ENCODE data around the gene CRISPLD2.

Gene CRISPLD2

DNA sequence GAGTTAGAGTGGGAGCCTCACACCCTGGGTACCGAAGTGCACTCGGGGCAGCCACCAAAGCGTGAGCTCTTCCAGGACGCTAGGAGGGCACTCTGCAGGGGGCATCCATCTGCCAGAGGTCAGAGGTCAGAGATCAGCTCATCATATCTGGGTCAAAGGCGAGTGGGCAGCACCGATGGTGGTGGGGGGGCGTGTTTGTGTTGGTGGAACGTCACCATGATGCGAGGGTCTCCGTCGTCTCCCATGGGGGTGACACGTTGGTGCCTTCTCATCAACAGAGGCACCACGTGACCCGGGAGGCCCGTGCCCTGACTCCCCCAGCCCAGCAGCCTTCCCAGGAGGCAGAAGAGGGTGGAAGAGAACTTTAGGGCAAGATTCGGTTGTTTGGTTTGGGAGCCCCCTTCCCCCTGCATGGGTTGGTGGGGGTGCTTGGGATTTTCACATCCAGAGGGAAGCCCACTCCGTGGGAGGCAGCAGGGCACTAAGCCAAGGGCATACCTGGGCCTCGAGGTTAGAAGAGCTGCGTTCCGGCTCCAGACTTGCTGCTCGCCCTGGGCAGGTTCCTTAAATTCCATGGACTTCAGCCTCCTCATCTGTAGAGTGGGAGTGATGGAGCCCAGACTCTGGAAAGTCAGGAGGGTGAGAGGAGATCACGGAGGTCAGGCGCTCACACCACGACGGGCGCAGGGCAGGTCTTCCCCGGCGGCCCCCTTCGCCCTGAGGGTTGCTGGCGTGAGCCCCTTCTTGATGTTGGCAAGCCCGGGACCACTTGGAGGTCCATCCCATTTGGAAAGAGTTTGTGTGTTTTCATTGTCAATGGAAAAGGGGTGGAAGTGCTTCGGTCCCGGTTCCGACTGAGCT, 14.0 kb downstream of the CRISPLD2 start:
- TF ChIP-seq ZNF792 (tag by site-specific recombination; IDR thresholded peaks at IDR 0.05) (no peak), TSHZ1 (tag by site-specific recombination; IDR thresholded peaks at IDR 0.05; ENCODE audit: borderline replicate concordance) (no peak), ZNF391 (tag by site-specific recombination; IDR thresholded peaks at IDR 0.05; ENCODE audit: borderline replicate concordance, low read depth) (no peak), ZNF350 (tag by site-specific recombination; IDR thresholded peaks at IDR 0.05) (no peak), ZNF629 (tag by site-specific recombination; IDR thresholded peaks at IDR 0.05) (no peak), ZBTB48 (tag by site-specific recombination; IDR thresholded peaks at IDR 0.05) (no peak), KLF7 (tag by site-specific recombination; IDR thresholded peaks at IDR 0.05; ENCODE audit: borderline replicate concordance) (no peak)
- TF ChIP-seq, protein P1, sequence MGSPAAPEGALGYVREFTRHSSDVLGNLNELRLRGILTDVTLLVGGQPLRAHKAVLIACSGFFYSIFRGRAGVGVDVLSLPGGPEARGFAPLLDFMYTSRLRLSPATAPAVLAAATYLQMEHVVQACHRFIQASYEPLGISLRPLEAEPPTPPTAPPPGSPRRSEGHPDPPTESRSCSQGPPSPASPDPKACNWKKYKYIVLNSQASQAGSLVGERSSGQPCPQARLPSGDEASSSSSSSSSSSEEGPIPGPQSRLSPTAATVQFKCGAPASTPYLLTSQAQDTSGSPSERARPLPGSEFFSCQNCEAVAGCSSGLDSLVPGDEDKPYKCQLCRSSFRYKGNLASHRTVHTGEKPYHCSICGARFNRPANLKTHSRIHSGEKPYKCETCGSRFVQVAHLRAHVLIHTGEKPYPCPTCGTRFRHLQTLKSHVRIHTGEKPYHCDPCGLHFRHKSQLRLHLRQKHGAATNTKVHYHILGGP (tag by site-specific recombination; IDR thresholded peaks at IDR 0.05), result no peak
- TF ChIP-seq, protein P2, sequence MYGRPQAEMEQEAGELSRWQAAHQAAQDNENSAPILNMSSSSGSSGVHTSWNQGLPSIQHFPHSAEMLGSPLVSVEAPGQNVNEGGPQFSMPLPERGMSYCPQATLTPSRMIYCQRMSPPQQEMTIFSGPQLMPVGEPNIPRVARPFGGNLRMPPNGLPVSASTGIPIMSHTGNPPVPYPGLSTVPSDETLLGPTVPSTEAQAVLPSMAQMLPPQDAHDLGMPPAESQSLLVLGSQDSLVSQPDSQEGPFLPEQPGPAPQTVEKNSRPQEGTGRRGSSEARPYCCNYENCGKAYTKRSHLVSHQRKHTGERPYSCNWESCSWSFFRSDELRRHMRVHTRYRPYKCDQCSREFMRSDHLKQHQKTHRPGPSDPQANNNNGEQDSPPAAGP (tag by site-specific recombination; IDR thresholded peaks at IDR 0.05), result no peak
- Histone ChIP-seq H3K36me3 (ENCODE audit: control insufficient read depth in 2 of 2, insufficient read depth in 1 of 2, low read length in 2 of 2) (no peaks in the 10 kb centered on the region), H3K9me3 (ENCODE audit: control insufficient read depth, insufficient read depth, low read depth, low read length) (no peaks in the 10 kb centered on the region), H3K4me3 (ENCODE audit: low read depth, low read length) (no peak overlapping the region), H3K27ac (ENCODE audit: extremely low read depth, low read depth, low read length) (no peak overlapping the region), H3K4me1 (ENCODE audit: control insufficient read depth, insufficient read depth, low read length) (no peaks in the 10 kb centered on the region)
- ChIA-PET CTCF (interaction anchor here (0.6 kb wide), 1 partner anchor 96 kb away, joined by 3 read pairs; no protein-coding TSS in a partner anchor), POLR2A (no interaction called here)

GRCh38 chr16:84834403-84834772, 14.6 kb downstream of the CRISPLD2 start:
- CTCF ChIA-PET, result interaction anchor here (0.6 kb wide), 1 partner anchor 96 kb away, joined by 3 read pairs; no protein-coding TSS in a partner anchor
- H3K36me3 ChIP-seq (ENCODE audit: control insufficient read depth in 2 of 2, insufficient read depth in 1 of 2, low read length in 2 of 2), result no peaks in the 10 kb centered on the region
- POLR2A ChIA-PET, result no interaction called here
- TF ChIP-seq ZNF211 (tag by site-specific recombination; IDR thresholded peaks at IDR 0.05; ENCODE audit: low read depth), result no peak
- no peak for TF ChIP-seq ZNF132 (tag by site-specific recombination; IDR thresholded peaks at IDR 0.05; ENCODE audit: borderline replicate concordance)
- TF ChIP-seq ZNF670 (tag by site-specific recombination; IDR thresholded peaks at IDR 0.05; ENCODE audit: low read depth), result no peak
- TF ChIP-seq, protein P3, sequence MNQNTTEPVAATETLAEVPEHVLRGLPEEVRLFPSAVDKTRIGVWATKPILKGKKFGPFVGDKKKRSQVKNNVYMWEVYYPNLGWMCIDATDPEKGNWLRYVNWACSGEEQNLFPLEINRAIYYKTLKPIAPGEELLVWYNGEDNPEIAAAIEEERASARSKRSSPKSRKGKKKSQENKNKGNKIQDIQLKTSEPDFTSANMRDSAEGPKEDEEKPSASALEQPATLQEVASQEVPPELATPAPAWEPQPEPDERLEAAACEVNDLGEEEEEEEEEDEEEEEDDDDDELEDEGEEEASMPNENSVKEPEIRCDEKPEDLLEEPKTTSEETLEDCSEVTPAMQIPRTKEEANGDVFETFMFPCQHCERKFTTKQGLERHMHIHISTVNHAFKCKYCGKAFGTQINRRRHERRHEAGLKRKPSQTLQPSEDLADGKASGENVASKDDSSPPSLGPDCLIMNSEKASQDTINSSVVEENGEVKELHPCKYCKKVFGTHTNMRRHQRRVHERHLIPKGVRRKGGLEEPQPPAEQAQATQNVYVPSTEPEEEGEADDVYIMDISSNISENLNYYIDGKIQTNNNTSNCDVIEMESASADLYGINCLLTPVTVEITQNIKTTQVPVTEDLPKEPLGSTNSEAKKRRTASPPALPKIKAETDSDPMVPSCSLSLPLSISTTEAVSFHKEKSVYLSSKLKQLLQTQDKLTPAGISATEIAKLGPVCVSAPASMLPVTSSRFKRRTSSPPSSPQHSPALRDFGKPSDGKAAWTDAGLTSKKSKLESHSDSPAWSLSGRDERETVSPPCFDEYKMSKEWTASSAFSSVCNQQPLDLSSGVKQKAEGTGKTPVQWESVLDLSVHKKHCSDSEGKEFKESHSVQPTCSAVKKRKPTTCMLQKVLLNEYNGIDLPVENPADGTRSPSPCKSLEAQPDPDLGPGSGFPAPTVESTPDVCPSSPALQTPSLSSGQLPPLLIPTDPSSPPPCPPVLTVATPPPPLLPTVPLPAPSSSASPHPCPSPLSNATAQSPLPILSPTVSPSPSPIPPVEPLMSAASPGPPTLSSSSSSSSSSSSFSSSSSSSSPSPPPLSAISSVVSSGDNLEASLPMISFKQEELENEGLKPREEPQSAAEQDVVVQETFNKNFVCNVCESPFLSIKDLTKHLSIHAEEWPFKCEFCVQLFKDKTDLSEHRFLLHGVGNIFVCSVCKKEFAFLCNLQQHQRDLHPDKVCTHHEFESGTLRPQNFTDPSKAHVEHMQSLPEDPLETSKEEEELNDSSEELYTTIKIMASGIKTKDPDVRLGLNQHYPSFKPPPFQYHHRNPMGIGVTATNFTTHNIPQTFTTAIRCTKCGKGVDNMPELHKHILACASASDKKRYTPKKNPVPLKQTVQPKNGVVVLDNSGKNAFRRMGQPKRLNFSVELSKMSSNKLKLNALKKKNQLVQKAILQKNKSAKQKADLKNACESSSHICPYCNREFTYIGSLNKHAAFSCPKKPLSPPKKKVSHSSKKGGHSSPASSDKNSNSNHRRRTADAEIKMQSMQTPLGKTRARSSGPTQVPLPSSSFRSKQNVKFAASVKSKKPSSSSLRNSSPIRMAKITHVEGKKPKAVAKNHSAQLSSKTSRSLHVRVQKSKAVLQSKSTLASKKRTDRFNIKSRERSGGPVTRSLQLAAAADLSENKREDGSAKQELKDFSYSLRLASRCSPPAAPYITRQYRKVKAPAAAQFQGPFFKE (tag by site-specific recombination; IDR thresholded peaks at IDR 0.05; ENCODE audit: borderline replicate concordance), result no peak
- TF ChIP-seq ZNF654 (tag by site-specific recombination; IDR thresholded peaks at IDR 0.05; ENCODE audit: low read depth), result no peak
- TF ChIP-seq, protein P4, sequence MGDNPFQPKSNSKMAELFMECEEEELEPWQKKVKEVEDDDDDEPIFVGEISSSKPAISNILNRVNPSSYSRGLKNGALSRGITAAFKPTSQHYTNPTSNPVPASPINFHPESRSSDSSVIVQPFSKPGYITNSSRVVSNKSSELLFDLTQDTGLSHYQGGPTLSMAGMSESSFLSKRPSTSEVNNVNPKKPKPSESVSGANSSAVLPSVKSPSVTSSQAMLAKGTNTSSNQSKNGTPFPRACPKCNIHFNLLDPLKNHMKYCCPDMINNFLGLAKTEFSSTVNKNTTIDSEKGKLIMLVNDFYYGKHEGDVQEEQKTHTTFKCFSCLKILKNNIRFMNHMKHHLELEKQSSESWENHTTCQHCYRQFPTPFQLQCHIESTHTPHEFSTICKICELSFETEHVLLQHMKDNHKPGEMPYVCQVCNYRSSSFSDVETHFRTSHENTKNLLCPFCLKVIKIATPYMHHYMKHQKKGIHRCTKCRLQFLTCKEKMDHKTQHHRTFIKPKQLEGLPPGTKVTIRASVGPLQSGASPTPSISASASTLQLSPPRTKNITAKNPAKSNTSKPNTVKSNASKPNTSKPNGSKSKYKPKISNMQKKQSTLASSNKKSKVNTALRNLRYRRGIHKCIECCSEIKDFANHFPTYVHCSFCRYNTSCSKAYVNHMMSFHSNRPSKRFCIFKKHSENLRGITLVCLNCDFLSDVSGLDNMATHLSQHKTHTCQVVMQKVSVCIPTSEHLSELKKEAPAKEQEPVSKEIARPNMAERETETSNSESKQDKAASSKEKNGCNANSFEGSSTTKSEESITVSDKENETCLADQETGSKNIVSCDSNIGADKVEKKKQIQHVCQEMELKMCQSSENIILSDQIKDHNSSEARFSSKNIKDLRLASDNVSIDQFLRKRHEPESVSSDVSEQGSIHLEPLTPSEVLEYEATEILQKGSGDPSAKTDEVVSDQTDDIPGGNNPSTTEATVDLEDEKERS (tag by site-specific recombination; IDR thresholded peaks at IDR 0.05), result no peak
- no peaks in the 10 kb centered on the region for H3K9me3 ChIP-seq (ENCODE audit: control insufficient read depth, insufficient read depth, low read depth, low read length)
- H3K4me3 ChIP-seq (ENCODE audit: low read depth, low read length), result no peak overlapping the region
- no peak overlapping the region for H3K27ac ChIP-seq (ENCODE audit: extremely low read depth, low read depth, low read length)
- H3K4me1 ChIP-seq (ENCODE audit: control insufficient read depth, insufficient read depth, low read length), result no peaks in the 10 kb centered on the region

Measured in HEK293 (cell line).